T-helper 2 cell treated with Interferon-gamma antibody and Interleukin-4, amounts not matched to agents 5 μg/mL and 100 μg/mL, for 36 hours (primary cell): ENCODE measurements around the gene RGS11.
"Not testable (repeated sequence)": the region's sequence is repeated elsewhere in the genome, so short reads cannot be mapped to it uniquely, and the experiment has no call there.

Experiments
- DNase-seq: peaks from one replicate; pipeline ENCODE4 v3.0.0; 2021; ENCODE audit warnings: low spot score
- H3K27ac Mint-ChIP-seq: one replicate; pipeline ENCODE4 v1.8.0; 2021; ENCODE audit warnings: mild to moderate bottlenecking, mixed read lengths
- H3K27me3 Mint-ChIP-seq: one replicate; pipeline ENCODE4 v1.8.0; 2021; ENCODE audit warnings: low read depth, mixed read lengths
- H3K36me3 Mint-ChIP-seq: one replicate; pipeline ENCODE4 v1.8.0; 2021; ENCODE audit warnings: low read depth, mixed read lengths
- H3K4me1 Mint-ChIP-seq: one replicate; pipeline ENCODE4 v1.8.0; 2021; ENCODE audit warnings: low read depth, mixed read lengths
- H3K4me3 Mint-ChIP-seq: one replicate; pipeline ENCODE4 v1.8.0; 2022; ENCODE audit warnings: mild to moderate bottlenecking, moderate library complexity, mixed read lengths
- H3K9me3 Mint-ChIP-seq: one replicate; pipeline ENCODE4 v1.8.0; 2021; ENCODE audit warnings: mixed read lengths

The RGS11 gene

DNA sequence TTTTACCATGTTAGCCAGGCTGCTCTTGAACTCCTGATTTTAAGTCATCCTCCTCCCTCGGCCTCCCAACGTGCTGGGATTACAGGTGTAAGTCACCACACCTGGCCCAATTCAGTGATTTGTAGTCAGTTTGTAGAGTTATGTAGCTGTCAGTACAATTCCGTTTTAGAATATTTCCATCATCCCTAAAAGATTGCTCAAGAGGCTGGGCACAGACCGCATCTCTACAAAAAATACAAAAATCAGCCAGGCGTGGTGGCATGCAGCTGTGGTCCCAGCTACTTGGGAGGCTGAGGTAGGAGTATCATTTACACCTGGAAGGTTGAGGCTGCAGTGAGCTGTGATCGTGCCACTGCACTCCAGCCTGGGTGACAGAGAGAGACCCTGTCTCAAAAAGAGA lies 20.6 kb downstream of the RGS11 start:
- no peak for DNase-seq
- no peaks in the 10 kb centered on the region for H3K9me3 Mint-ChIP-seq
- H3K36me3 Mint-ChIP-seq = peaks cover 15% of the 10 kb centered on the region
- H3K4me3 Mint-ChIP-seq = peak overlapping the region; percentile 36
- H3K27ac Mint-ChIP-seq = peak overlapping the region; percentile 8
- peaks cover 22% of the 10 kb centered on the region for H3K4me1 Mint-ChIP-seq
- no peaks in the 10 kb centered on the region for H3K27me3 Mint-ChIP-seq

DNA sequence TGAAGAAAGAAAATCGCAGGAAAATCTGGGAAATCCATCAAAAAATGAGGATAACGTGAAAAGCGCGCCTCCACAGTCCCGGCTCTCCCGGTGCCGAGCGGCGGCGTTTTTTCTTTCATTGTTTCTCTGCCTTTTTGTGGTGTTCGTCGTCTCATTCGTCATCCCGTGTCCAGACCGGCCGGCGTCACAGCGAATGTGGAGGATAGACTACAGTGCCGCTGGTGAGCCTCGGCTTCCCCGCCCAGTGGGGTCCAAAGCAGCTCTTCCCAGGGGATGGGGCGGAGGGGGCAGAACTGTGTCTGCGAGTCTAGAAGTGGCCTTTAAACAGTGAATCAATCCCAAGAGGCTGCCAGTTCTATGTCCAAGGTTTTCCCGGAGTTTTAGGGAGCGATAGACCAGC lies 21.3 kb downstream of the RGS11 start:
- Mint-ChIP-seq H3K36me3 (peaks cover 15% of the 10 kb centered on the region), H3K27me3 (no peaks in the 10 kb centered on the region), H3K4me1 (peaks cover 22% of the 10 kb centered on the region), H3K27ac (no peak overlapping the region), H3K9me3 (no peaks in the 10 kb centered on the region), H3K4me3 (peak overlapping the region; percentile 46)
- DNase-seq = no peak

DNA sequence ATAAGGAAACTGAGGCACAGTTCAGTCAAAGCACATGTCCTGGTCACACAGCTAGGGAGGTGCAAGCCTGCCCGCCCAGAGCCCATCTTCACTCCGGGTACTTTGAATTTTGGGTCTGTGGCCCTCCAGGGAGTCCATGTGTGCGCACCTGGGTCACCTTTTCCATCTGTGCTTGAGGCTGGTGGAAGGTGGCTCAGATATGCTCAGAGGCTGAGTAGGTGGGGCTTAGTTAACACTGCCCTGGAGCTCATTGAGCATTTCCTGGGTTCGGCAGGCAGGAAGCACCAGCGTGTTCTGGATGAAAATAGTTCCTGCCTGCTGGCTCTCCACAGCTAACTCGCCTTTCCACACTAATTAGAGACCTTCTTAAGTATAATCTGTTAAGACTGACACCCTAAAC lies 21.9 kb downstream of the RGS11 start:
- H3K4me1 Mint-ChIP-seq = peaks cover 22% of the 10 kb centered on the region

DNA sequence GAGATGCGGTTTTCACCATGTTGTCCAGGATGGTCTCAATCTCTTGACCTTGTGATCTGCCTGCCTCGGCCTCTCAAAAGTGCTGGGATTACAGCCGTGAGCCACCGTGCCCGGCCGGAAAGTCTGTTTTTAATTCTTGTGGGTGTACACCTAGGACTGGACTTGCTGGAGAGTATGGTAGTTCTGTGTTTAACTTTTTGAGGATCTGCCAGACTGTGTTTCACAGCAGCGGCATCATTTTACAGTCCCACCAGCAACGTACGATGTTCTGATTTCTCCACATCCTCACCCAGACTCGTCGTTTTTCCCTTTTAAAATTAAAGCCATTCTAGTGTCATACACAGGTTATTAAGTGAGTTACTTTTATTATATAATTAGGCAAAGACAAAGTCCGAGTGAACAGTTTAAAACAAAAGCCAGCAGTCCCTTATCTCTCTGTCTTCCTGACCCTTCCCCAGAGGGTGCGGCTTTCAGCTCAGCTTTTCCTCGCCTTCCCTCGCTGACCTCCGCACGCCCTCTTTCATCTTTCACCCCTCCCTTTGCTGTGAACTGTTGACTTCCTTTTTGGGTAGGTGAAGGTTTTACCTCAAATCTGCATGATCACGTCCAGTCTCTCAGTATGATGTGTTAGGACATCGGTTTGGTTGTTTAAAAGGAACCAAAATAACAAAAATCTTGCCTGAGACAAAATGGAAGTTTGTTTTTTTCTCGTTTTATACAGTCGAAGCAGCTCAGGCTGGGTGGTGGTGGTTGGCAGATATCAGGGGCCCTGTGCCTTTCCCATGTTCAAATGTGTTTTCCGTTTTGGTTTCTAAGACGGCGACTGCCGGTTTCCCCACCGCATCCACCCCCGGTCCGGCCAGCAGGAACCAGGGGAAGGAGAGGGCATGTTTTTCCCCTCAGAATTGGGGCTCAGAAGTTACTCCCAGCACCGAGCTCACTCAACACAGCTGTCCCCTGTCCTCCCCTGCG lies 23.1 kb downstream of the RGS11 start:
- peaks cover 22% of the 10 kb centered on the region for H3K4me1 Mint-ChIP-seq
- peak; percentile 55 for DNase-seq
- H3K9me3 Mint-ChIP-seq = no peaks in the 10 kb centered on the region
- peaks cover 13% of the 10 kb centered on the region for H3K36me3 Mint-ChIP-seq
- no peaks in the 10 kb centered on the region for H3K27me3 Mint-ChIP-seq
- peak overlapping the region; percentile 85 for H3K4me3 Mint-ChIP-seq
- H3K27ac Mint-ChIP-seq = peak overlapping the region; percentile 93

More for the DNA sequence above, 21.9 kb downstream of the RGS11 start:
- no peaks in the 10 kb centered on the region for H3K27me3 Mint-ChIP-seq
- H3K27ac Mint-ChIP-seq = peak overlapping the region; percentile 75
- peak overlapping the region; percentile 46 for H3K4me3 Mint-ChIP-seq
- DNase-seq = no peak
- H3K36me3 Mint-ChIP-seq = peaks cover 15% of the 10 kb centered on the region
- no peaks in the 10 kb centered on the region for H3K9me3 Mint-ChIP-seq

DNA sequence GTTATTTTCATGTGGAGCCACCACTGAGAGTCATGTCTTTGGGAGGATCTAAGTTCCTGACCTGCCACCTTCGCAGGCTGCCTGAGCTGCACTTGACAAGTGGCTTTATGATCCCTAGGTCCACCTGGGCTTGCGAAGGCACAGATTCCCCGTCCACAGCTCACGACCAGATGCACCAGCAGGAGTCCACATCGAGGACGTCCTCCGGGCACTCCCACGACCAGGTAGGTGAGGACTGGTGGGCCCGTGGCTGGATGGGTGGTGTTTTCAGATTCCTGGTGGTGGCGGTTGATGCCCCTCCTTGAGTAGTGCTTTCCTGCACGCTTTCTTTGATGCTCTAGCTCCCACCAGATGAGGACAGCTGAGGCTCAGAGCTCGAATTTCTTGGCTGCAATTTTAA lies 26.3 kb downstream of the RGS11 start:
- Mint-ChIP-seq H3K4me3 (no peak overlapping the region), H3K4me1 (peaks cover 16% of the 10 kb centered on the region), H3K27me3 (no peaks in the 10 kb centered on the region), H3K36me3 (peaks cover 4% of the 10 kb centered on the region), H3K9me3 (no peaks in the 10 kb centered on the region), H3K27ac (no peak overlapping the region)
- DNase-seq = no peak

DNA sequence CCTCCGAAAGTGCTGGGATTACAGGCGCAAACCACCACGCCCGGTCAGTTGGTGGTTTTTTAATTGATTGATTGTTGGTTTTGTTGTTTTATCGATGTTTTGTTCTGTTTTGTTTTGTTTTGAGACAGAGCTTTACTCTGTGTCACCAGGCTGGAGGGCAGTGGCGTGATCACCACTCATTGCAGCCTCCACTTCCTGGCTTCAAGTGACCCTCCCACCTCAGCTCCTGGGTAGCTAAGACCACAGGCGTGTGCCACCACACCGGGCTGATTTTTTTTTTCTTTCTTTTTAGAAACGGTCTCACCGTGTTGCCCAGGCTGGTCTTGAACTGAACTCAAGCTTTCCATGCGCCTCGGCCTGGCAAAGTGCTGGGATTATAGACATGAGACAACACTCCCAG lies 28.7 kb downstream of the RGS11 start:
- H3K9me3 Mint-ChIP-seq = no peaks in the 10 kb centered on the region
- no peaks in the 10 kb centered on the region for H3K27me3 Mint-ChIP-seq
- peaks cover 1% of the 10 kb centered on the region for H3K36me3 Mint-ChIP-seq
- no peak overlapping the region for H3K4me3 Mint-ChIP-seq
- H3K27ac Mint-ChIP-seq = no peak overlapping the region
- DNase-seq = no peak
- H3K4me1 Mint-ChIP-seq = no peaks in the 10 kb centered on the region

DNA sequence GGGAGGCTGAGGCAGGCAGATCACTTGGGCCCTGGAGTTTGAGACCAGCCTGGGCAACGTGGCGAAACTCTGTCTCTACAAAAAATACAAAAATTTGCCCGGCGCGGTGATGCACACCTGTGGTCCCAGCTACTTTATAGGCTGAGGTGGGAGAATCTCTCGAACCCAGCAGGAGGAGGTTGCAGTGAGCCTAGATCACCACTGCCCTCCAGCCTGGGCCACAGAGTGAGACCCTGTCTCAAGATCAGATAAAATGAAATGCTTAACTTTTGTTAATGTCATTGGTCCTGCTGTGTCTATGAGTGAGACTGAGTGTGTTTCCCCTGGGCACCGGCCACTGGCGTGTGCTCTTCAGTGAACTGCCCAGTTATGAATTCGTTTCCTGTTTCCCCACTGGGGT lies 30.6 kb downstream of the RGS11 start:
- H3K4me1 Mint-ChIP-seq = peaks cover 2% of the 10 kb centered on the region

DNA sequence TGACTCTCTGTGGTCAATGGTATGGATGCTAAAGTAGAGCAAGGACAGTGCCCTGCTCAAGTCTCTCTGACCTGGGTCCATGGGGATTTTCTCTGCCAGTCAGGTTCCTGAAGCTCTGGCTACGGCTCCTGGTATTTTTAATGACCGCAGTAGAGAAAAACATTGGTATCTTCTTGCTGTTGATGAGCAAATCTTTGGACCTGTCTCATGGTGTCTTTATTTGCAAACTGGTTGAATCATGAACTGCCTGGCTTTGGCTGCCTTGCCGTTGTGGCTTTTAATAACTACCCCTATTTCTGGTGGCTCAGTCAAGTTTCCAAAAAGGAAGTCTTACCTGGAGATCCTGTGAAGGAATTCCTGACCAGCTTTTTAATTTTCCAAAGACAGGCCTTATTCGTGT lies 32.4 kb downstream of the RGS11 start:
- no peak overlapping the region for H3K27ac Mint-ChIP-seq
- H3K4me1 Mint-ChIP-seq = peaks cover 7% of the 10 kb centered on the region
- no peak overlapping the region for H3K4me3 Mint-ChIP-seq
- no peak for DNase-seq
- no peaks in the 10 kb centered on the region for H3K27me3 Mint-ChIP-seq
- no peaks in the 10 kb centered on the region for H3K9me3 Mint-ChIP-seq
- H3K36me3 Mint-ChIP-seq = no peaks in the 10 kb centered on the region

More for the DNA sequence above, 30.6 kb downstream of the RGS11 start:
- Mint-ChIP-seq H3K4me3 (no peak overlapping the region), H3K27me3 (no peaks in the 10 kb centered on the region), H3K36me3 (no peaks in the 10 kb centered on the region), H3K27ac (no peak overlapping the region), H3K9me3 (no peaks in the 10 kb centered on the region)
- no peak for DNase-seq

DNA sequence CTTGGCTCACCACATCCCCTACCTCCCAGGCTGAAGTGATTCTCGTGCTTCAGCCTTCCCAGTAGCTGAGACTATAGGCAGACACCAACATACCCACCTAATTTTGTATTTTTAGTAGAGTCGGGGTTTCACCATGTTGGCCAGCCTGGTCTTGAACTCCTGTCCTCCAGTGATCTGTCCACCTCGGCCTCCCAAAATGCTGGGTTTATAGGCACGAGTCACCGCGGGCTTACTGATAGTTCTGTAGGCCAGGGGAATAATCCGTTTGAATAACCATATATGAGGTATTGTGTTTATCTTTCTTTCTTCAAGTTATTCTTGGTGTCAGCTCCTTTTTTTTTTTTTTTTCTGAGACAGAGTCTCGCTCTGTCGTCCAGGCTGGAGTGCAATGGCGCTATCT lies 33.5 kb downstream of the RGS11 start:
- H3K4me3 Mint-ChIP-seq = no peak overlapping the region
- H3K36me3 Mint-ChIP-seq = no peaks in the 10 kb centered on the region
- H3K9me3 Mint-ChIP-seq = no peaks in the 10 kb centered on the region
- H3K27ac Mint-ChIP-seq = no peak overlapping the region
- no peak for DNase-seq
- no peaks in the 10 kb centered on the region for H3K27me3 Mint-ChIP-seq
- H3K4me1 Mint-ChIP-seq = peaks cover 7% of the 10 kb centered on the region

DNA sequence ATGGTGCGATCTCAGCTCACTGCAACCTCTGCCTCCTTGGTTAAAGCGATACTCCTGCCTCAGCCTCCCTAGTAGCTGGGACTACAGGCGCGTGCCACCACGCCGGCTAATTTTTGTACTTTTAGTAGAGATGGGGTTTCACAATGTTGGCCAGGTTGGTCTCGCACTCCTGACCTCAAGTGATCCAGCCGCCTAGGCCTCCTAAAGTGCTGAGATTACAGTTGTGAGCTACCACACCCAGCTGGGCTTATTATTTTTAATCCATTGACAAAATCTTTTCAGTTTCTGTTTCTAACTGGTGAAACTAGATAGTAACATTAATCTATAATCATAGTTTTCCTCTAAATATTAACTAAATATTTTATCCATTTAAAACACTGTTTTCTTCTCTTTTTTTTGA lies 35.2 kb downstream of the RGS11 start:
- Mint-ChIP-seq H3K4me3 (no peak overlapping the region), H3K27me3 (no peaks in the 10 kb centered on the region), H3K4me1 (peaks cover 10% of the 10 kb centered on the region), H3K36me3 (peaks cover 2% of the 10 kb centered on the region), H3K9me3 (no peaks in the 10 kb centered on the region), H3K27ac (no peak overlapping the region)
- DNase-seq = no peak

DNA sequence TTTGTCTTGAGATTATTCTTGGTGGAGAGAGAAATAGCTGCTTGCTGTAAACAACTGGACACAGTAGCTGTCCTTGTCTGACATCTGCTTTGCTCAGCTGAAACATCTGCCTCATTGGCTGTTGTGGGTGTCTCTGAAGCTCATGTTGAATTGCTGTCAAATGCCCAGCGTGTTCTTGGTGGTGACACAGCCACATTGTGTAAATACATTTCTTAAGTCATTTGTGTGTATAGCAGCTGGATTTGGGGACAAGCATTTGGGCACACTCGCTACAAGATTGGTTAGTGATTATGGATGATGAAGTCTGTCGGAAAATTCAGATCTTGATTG lies 35.8 kb downstream of the RGS11 start:
- Mint-ChIP-seq H3K27ac (no peak overlapping the region), H3K4me1 (peaks cover 16% of the 10 kb centered on the region), H3K27me3 (no peaks in the 10 kb centered on the region), H3K4me3 (no peak overlapping the region), H3K36me3 (peaks cover 2% of the 10 kb centered on the region), H3K9me3 (no peaks in the 10 kb centered on the region)
- DNase-seq = no peak

DNA sequence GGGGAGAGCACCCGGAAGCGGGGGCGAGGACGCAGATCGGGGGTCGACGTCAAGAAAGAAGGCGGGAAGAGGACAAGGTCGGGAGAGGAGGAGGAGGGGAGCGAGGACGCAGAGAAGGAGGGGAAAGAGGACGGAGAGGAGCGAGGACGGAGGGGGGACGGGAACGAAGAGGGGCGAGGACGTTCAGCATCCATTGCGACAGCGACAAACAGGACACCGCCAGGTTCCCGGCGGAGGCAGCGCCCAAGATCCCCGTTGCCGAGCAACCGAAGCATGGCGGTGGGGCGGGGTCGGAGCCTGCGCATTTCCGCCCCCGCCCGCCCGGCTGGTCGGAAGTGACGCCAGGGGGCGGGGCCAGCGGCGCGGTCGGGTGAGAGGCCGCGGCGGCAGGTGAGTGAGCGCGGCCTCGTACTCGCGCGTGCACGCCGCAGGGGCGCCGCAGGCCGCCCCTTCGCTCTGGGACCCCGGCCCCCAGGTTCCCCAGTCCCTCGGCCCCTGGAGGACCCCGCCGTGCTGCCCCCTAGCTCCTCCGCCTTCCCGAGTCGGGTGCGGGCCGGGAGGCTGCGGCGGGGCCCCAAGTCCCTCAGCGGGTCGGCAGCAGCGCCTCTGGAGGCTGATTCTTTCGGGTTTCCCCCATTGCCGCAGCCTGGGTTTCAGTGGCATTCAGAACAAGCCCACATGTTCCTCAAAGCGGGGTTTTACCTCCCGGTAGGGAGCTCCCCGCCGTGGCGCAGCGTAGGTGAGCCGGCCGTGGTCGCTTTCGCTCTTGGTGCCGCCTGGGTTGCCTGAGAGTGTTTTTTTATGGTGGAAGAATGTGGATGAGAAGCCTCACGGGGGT lies 41.1 kb downstream of the RGS11 start, which contains the start of gene FAM234A:
TSS of gene FAM234A (plus strand) at position 354 of the 838 bp plus-strand sequence. CDS start 19,593 bp downstream, outside the sequence.
- Mint-ChIP-seq H3K27ac (peak within 1 kb of the TSS; percentile 99), H3K4me1 (peaks cover 13% of the 10 kb centered on the region), H3K9me3 (no peaks in the 10 kb centered on the region), H3K4me3 (peak within 1 kb of the TSS; percentile 98), H3K36me3 (peaks cover 2% of the 10 kb centered on the region), H3K27me3 (no peaks in the 10 kb centered on the region)
- DNase-seq = peak; percentile 95

DNA sequence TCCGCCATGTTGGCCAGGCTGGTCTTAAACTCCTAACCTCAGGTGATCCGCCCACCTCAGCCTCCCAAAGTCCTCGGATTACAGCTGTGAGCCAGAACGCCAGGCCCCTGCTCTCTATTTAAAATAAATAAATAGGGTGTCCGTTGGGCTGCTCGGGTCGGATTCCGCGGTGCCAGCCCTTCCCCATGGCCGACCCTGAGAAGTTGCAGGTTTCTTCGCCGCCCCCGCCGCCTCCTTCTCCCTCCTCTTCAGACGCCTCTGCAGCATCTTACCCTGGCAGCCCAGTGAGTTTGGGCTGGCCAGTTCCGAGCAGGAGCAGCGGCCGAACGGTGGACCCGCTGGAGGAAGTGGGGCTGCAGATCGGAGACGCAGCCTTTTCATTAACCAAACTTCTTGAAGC lies 44.8 kb downstream of the RGS11 start:
- no peak overlapping the region for H3K4me3 Mint-ChIP-seq
- H3K9me3 Mint-ChIP-seq = no peaks in the 10 kb centered on the region
- DNase-seq = no peak
- H3K36me3 Mint-ChIP-seq = peaks cover 25% of the 10 kb centered on the region
- H3K4me1 Mint-ChIP-seq = peaks cover 30% of the 10 kb centered on the region
- no peak overlapping the region for H3K27ac Mint-ChIP-seq
- H3K27me3 Mint-ChIP-seq = no peaks in the 10 kb centered on the region

DNA sequence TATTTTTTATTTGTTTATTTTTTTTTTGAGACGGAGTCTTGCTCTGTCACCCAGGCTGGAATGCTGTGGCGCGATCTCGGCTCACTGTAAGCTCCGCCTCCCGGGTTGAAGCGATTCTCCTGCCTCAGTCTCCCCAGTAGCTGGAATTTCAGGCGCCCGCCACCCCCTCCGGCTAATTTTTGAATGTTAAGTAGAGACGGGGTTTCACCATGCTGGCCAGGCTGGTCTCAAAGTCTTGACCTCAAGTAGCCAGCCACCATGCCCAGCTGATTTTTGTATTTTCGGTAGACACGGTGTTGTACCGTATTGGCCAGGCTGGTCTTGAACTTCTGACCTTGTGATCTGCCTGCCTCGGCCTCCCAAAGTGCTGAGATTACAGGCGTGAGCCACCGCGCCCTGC lies 45.4 kb downstream of the RGS11 start:
- not testable (repeated sequence) for H3K9me3 Mint-ChIP-seq, H3K27me3 Mint-ChIP-seq, H3K27ac Mint-ChIP-seq, DNase-seq, H3K4me3 Mint-ChIP-seq
- Mint-ChIP-seq H3K4me1 (peaks cover 27% of the 10 kb centered on the region), H3K36me3 (peaks cover 30% of the 10 kb centered on the region)
